ENCODE results near the gene EPS8L2.

EPS8L2 gene

DNA sequence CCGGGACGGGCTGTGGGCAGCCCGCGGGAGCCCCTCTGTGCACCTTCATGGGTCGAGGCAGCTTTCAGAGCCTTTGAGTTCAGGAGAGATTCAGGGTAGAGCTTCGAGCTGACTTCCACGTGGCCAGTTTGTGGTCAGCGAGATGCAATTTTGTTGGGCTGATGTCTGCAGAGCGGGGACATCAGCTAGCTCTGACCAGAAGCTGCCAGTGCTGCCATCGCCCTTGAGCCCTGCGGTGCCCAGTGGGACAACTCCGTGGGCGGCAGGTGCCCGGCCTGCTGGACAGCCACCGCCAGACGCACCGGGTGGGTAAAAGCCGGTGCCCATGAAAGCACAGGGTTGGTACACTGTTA is 42.0 kb downstream of the EPS8L2 start:
- TF ChIP-seq TAF1 (IDR thresholded peaks at IDR 0.05; ENCODE audit: borderline replicate concordance, low read depth, low read length) (no peak), POLR2A (IDR thresholded peaks at IDR 0.05; ENCODE audit: low read depth, low read length) (no peak), POLR2AphosphoS5 (IDR thresholded peaks at IDR 0.05; ENCODE audit: low read depth, low read length) (no peak)
- peak; percentile 76 for FAIRE-seq

DNA sequence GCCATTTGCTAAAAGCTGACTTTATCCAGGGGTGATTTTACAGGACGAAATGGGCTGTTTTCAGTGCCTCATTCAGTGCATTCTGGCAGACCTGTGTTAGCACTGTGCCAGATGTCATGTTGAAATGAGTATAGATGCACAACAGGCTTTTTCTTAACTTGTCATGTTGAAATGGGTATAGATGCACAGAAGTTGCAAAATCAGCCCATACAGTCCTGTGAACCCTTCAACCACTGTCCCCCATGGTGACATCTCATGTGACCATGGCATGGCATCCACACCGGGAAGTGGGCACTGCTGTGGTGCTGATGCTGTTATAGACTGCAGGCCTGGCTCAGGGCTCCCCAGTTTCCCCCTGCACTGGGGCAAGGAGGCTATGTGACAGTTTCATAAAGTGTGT is 43.7 kb downstream of the EPS8L2 start:
- TF ChIP-seq TAF1 (IDR thresholded peaks at IDR 0.05; ENCODE audit: borderline replicate concordance, low read depth, low read length): no peak
- TF ChIP-seq POLR2A (IDR thresholded peaks at IDR 0.05; ENCODE audit: low read depth, low read length): no peak
- TF ChIP-seq POLR2AphosphoS5 (IDR thresholded peaks at IDR 0.05; ENCODE audit: low read depth, low read length): no peak
- FAIRE-seq (peak; percentile 80), DNase-seq (ENCODE audit: insufficient read length) (no peak)

More for the DNA sequence above, 42.0 kb downstream of the EPS8L2 start:
- DNase-seq (ENCODE audit: insufficient read length): no peak

DNA sequence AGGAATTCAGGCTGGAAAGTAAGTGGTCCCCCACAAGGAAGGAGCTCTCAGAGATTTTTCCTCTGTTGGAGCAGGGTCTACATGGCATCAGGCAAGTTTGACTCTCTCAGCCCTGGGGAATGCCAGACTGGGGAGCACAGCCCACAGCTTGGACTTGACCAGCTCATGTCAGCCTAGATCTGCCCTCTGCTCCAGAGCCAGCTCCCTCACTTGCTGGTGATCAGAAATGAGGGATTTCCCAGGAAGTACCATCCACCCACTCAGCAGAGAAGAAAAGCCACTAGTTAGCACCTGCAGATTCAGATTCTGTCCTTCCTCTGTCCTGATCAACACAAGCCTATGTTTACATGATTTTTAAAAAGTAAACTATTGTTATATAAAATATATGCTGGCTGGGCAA is 54.2 kb downstream of the EPS8L2 start:
- TF ChIP-seq POLR2AphosphoS5 (IDR thresholded peaks at IDR 0.05; ENCODE audit: low read depth, low read length) (no peak), POLR2A (IDR thresholded peaks at IDR 0.05; ENCODE audit: low read depth, low read length) (no peak), TAF1 (IDR thresholded peaks at IDR 0.05; ENCODE audit: borderline replicate concordance, low read depth, low read length) (no peak)
- FAIRE-seq (no peak), DNase-seq (ENCODE audit: insufficient read length) (no peak)

DNA sequence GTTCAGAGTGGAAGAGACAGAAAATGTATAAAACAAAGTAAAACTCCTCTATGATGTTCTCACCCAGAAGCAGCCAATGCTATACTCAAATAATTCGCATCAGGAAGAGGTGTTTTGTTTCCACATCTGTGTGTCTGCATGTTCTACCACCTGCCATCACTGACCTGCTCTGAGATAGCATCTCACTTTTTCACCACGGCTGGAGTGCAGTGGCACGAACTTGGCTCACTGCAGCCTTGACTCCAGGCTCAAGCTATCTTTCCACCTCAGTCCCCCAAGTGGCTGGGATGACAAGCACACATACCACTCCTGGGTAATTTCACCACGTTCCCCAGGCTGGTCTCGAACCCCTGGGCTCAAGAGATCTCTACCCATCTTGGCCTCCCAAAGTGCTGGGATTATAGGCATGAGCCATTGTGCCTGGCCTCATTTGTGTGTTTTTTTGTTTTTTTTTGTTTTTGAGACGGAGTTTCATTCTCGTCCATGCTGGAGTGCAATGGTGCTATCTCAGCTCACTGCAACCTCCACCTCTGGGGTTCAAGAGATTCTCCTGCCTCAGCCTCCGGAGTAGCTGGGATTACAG is 55.6 kb downstream of the EPS8L2 start:
- FAIRE-seq: no peak
- TF ChIP-seq TAF1 (IDR thresholded peaks at IDR 0.05; ENCODE audit: borderline replicate concordance, low read depth, low read length): no peak
- 0 out of 2 replicates have a peak, but pooled peaks have one; percentile 47 for TF ChIP-seq POLR2AphosphoS5 (IDR thresholded peaks at IDR 0.05; ENCODE audit: low read depth, low read length)
- no peak for DNase-seq (ENCODE audit: insufficient read length)

DNA sequence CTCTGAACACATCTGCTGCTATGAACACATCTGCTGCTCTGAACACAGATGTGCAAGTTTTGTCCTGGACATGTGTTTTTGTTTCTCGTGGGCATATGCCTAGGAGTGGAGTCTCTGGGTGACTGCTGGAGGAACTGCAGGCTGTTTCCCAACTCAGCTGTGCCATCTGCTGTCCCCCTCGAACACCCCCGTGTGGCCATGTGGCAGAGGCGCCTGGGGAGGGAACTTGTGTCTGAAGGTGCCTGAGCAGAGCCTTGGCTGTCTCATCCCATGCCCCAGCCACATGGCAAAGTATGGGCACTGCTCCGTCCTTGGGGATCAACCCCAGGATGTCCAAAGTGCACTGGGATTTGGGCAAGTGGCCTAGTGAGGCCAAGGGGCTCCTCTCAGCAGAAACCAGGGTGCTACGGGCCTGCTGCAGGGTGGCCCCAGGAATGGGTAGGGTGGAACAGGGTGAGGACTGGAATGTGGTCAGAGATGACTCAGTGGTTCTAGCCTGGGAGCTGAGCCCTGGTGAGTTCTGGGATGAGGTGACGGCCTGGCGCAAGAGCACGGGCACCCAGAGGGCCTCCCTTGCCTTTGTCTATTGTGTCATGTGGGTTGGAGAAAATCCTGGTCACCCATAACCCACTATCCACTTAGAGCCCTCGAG is 56.5 kb downstream of the EPS8L2 start:
- TF ChIP-seq POLR2A (IDR thresholded peaks at IDR 0.05; ENCODE audit: low read depth, low read length) (no peak; the same call in 1 of the 2 replicates), TAF1 (IDR thresholded peaks at IDR 0.05; ENCODE audit: borderline replicate concordance, low read depth, low read length) (no peak), POLR2AphosphoS5 (IDR thresholded peaks at IDR 0.05; ENCODE audit: low read depth, low read length) (no peak)
- FAIRE-seq: no peak
- DNase-seq (ENCODE audit: insufficient read length): peak; percentile 17

DNA sequence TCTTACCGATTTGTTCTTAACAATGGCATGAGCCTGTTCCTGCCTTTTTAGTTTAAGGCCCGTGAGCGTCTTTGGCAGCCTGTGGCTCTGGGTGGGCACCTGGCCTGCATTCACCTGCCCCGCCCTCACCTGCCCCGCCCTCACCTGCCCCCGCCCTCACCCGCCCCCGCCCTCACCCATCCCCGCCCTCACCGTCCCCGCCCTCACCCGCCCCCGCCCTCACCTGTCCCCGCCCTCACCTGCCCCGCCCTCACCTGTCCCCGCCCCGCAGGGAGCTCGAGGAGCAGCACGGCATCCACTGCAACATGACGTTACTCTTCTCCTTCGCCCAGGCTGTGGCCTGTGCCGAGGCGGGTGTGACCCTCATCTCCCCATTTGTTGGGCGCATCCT is 57.0 kb downstream of the EPS8L2 start:
- TF ChIP-seq TAF1 (IDR thresholded peaks at IDR 0.05; ENCODE audit: borderline replicate concordance, low read depth, low read length) (no peak), POLR2A (IDR thresholded peaks at IDR 0.05; ENCODE audit: low read depth, low read length) (no peak), POLR2AphosphoS5 (IDR thresholded peaks at IDR 0.05; ENCODE audit: low read depth, low read length) (no peak)
- DNase-seq (ENCODE audit: insufficient read length) (no peak), FAIRE-seq (no peak)

DNA sequence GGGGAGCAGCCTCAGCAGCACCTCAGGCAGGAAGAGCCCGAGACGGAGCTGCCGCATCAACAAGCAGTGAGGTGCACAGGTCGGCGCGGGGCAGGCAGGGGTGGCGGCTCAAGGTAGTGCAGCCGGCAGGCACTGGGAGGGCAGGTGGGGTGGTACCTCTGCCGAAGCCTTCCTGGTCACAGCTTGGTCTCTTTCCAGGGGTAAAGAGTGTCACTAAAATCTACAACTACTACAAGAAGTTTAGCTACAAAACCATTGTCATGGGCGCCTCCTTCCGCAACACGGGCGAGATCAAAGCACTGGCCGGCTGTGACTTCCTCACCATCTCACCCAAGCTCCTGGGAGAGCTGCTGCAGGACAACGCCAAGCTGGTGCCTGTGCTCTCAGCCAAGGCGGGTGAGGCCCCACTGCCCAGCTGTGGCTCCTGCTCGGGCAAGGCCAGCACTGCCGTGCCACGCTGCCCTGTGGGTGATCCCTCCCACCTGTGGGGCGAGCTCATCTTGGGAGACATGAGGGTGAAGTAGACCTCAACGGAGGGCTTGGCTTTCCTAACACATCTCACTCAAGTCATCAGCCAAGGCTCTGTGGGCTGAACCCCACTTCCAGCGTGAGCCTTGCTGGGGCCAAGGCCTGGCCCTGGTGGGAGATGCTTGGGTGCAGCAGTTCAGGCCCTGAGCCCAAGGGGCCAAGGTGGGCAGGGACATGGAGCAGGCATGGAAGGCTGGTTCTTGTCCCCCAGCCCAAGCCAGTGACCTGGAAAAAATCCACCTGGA is 57.7 kb downstream of the EPS8L2 start:
- FAIRE-seq (no peak), DNase-seq (ENCODE audit: insufficient read length) (peak; percentile 25)
- TF ChIP-seq POLR2A (IDR thresholded peaks at IDR 0.05; ENCODE audit: low read depth, low read length): no peak
- TF ChIP-seq TAF1 (IDR thresholded peaks at IDR 0.05; ENCODE audit: borderline replicate concordance, low read depth, low read length): no peak
- peak; percentile 35 for TF ChIP-seq POLR2AphosphoS5 (IDR thresholded peaks at IDR 0.05; ENCODE audit: low read depth, low read length)

DNA sequence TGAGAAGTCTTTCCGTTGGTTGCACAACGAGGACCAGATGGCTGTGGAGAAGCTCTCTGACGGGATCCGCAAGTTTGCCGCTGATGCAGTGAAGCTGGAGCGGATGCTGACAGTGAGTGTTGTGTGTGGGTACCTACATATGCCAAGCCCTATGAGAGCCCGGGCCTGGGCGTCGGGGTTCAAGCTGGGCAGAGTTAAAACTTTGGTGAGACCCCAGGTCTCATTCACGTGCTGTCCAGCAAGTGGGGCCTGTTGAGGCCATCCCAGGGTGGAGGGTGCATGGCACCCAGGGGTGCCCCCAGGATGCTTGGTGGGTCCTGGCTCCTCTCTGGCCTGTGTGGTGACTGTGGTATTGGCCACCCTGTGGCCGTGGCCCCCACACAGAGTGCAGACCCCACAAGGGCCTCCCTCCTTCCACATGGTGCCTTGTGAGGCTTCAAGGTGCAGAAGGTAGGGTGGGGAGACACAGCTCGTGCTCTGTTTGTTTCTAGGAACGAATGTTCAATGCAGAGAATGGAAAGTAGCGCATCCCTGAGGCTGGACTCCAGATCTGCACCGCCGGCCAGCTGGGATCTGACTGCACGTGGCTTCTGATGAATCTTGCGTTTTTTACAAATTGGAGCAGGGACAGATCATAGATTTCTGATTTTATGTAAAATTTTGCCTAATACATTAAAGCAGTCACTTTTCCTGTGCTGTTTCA is 58.4 kb downstream of the EPS8L2 start:
- TF ChIP-seq TAF1 (IDR thresholded peaks at IDR 0.05; ENCODE audit: borderline replicate concordance, low read depth, low read length) (no peak), POLR2A (IDR thresholded peaks at IDR 0.05; ENCODE audit: low read depth, low read length) (peak; percentile 38; the same call in 1 of the 2 replicates)
- no peak for FAIRE-seq
- DNase-seq (ENCODE audit: insufficient read length): no peak

DNA sequence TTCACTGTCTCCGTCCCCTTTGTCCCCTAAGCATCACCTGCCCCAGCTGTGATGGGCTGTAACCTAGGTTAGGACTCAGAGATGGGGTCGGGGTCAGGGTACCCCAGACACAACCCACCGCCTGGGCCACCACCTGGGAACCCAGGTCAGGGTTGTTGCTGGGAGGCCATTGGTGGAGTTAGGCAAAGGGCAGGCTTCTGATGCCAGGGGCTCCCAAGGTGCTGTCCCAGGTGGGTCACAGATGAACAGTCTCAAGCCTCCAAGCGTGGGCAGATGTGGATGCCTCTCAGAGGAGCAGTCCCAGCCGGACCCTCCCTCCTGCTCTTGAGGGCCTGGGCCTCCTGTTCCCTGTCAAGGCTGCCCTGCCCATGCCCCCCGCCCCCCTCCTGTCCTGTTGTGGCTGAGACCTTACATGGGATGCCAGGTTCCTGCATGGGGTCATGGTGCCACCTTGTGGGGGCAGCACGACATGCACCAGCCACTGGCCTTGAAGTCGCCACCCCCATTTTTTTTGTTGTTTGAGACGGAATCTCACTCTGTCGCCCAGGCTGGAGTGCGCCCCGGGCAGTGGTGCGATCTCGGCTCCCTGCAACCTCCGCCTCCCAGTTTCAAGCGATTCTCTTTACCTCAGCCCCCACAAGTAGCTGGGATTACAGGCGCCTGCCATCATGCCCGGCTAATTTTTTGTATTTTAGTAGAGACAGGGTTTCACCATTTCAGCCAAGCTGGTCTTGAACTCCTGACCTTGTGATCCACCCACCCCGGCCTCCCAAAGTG is 59.2 kb downstream of the EPS8L2 start:
- TF ChIP-seq POLR2A (IDR thresholded peaks at IDR 0.05; ENCODE audit: low read depth, low read length) (peak; percentile 46; the same call in 1 of the 2 replicates), POLR2AphosphoS5 (IDR thresholded peaks at IDR 0.05; ENCODE audit: low read depth, low read length) (0 out of 2 replicates have a peak, but pooled peaks have one; percentile 60), TAF1 (IDR thresholded peaks at IDR 0.05; ENCODE audit: borderline replicate concordance, low read depth, low read length) (no peak)
- peak; percentile 62 for DNase-seq (ENCODE audit: insufficient read length)
- FAIRE-seq: peak; percentile 83

DNA sequence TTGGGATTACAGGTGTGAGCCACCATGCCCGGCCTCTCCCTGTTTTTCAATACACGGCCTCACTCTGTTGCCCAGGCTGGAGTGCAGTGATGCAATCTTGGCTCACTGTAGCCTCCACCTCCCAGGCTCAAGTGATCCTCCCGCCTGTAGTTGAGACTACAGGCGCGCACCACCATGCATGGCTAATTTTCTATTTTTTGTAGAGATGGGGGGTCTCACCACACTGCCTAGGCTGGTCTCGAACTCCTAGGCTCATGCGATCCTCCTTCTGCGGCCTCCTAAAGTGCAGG is 59.7 kb downstream of the EPS8L2 start:
- DNase-seq (ENCODE audit: insufficient read length): no peak
- TF ChIP-seq POLR2A (IDR thresholded peaks at IDR 0.05; ENCODE audit: low read depth, low read length) (no peak), TAF1 (IDR thresholded peaks at IDR 0.05; ENCODE audit: borderline replicate concordance, low read depth, low read length) (no peak), POLR2AphosphoS5 (IDR thresholded peaks at IDR 0.05; ENCODE audit: low read depth, low read length) (no peak)
- FAIRE-seq: no peak

All from GM12892 (cell line).